Loucy (cell line): ENCODE results near the gene MET.

Source experiments
- EZH2phosphoT487 ChIP-seq: fragments of 200-600 bp; IDR thresholded peaks from 2 replicates; pipeline ENCODE4 v1.6.1; 2018; ENCODE audit warnings: antibody characterized with exemption, mild to moderate bottlenecking, moderate library complexity, borderline replicate concordance
- TF ChIP-seq, protein P1 (sequence below): fragments of 200-600 bp; sonication (generic); conservative IDR thresholded peaks from 2 replicates; pipeline ENCODE4 v1.5.1; 2014; ENCODE audit warnings: mild to moderate bottlenecking, antibody characterized with exemption, low read length

DNA sequence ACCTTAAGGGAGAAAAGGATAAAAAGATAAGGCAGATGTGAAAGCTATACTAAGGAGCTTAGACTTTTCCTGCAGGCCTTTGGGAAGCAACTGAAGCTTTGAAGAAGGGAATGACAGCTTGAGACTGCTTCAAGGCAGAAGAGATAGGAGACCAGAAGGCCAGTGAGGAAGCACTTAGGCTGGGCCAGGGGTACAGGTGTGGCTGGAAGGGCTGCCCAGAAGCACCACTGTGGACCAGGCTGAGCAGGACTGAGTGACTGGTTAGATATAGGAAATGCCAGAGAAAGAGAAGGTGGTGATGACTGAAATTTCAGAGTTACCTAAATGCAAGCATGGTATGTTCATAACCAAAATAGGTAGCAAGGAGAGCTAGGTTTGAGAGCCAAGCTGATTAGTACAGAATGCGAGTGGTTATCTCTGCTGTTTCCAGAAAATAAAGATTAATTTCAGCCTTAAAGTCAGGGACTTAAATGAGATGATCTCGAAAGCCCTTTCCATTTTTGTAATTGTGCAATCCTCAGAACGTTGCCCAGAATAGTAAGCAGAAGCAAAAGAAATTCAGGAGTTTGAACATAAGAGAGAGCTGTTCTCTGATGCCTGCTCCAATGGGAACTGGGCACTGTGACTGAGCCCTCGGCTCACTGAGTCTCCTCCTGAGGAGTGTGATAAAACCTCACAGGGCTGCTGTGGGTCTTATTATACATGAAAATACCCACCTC lies 54.9 kb downstream of the MET start:
- TF ChIP-seq, protein P1, sequence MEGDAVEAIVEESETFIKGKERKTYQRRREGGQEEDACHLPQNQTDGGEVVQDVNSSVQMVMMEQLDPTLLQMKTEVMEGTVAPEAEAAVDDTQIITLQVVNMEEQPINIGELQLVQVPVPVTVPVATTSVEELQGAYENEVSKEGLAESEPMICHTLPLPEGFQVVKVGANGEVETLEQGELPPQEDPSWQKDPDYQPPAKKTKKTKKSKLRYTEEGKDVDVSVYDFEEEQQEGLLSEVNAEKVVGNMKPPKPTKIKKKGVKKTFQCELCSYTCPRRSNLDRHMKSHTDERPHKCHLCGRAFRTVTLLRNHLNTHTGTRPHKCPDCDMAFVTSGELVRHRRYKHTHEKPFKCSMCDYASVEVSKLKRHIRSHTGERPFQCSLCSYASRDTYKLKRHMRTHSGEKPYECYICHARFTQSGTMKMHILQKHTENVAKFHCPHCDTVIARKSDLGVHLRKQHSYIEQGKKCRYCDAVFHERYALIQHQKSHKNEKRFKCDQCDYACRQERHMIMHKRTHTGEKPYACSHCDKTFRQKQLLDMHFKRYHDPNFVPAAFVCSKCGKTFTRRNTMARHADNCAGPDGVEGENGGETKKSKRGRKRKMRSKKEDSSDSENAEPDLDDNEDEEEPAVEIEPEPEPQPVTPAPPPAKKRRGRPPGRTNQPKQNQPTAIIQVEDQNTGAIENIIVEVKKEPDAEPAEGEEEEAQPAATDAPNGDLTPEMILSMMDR: no peak
- no peak for TF ChIP-seq EZH2phosphoT487
